ENCODE results near the gene NKAIN4.
"Not testable (repeated sequence)": the region's sequence is repeated elsewhere in the genome, so short reads cannot be mapped to it uniquely, and the experiment has no call there.

The NKAIN4 gene

GRCh38 chr20:63256954-63257353 is 2.7 kb upstream of the NKAIN4 start:
- Mint-ChIP-seq H3K27ac (ENCODE audit: low read depth) (no peak overlapping the region), H3K36me3 (ENCODE audit: insufficient read depth) (no peaks in the 10 kb centered on the region)

DNA sequence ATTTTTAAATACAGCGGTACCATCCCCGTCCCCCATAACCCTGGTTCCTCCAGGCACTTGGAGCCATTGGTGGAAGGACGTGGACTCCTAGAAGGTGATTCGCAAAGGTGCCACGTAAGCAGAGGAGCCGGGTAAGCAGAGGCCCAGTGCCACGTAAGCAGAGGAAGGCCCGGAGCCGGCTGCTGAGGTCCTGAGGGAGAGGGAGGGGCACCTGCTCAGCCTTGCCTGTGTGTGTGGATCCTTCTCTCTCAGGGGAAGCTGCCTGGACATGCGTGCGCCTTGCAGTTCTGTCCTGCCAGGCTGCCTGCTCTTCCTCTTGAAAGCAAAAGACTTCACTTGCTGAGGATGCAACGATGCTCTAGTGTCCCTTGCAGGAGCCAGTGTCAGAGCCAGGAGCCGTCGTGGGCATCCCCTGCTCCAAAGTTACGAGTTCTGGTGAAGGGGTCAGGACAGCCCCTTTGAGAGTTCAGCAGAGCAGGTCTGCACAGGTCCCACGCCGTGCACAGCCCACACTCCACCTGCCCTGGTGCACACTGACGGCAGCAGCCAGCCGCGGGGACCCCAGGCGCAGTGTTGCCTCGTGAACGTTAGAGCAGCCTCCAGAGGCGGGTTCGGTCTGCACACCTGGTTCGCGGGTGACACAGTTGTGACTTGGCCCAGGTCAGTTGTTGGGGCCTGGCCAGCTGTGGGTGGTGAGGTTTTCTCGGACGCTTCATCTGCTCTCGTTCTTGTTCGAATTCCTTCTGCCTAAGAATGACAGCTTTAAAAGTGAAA is 1.9 kb upstream of the NKAIN4 start:
- Mint-ChIP-seq H3K4me3 (no peak overlapping the region), H3K27me3 (peaks cover 56% of the 10 kb centered on the region), H3K9me3 (no peaks in the 10 kb centered on the region), H3K4me1 (peaks cover 8% of the 10 kb centered on the region), H3K36me3 (ENCODE audit: insufficient read depth) (no peaks in the 10 kb centered on the region), H3K27ac (ENCODE audit: low read depth) (no peak overlapping the region)
- no peak for ATAC-seq (replicated peaks; ENCODE audit: extremely low read depth, poor library complexity, severe bottlenecking)
- no peak for DNase-seq (ENCODE audit: low spot score in 2 of 2)

More at GRCh38 chr20:63256954-63257353, 2.7 kb upstream of the NKAIN4 start:
- peaks cover 48% of the 10 kb centered on the region for H3K27me3 Mint-ChIP-seq
- H3K4me1 Mint-ChIP-seq, result peaks cover 8% of the 10 kb centered on the region
- H3K4me3 Mint-ChIP-seq, result no peak overlapping the region
- DNase-seq (ENCODE audit: low spot score in 2 of 2) (no peak), ATAC-seq (replicated peaks; ENCODE audit: extremely low read depth, poor library complexity, severe bottlenecking) (no peak)
- H3K9me3 Mint-ChIP-seq, result no peaks in the 10 kb centered on the region

GRCh38 chr20:63254606-63255384 is 532 bp upstream of the NKAIN4 start:
- no peak for DNase-seq (ENCODE audit: low spot score in 2 of 2)
- Mint-ChIP-seq H3K27me3 (peaks cover 66% of the 10 kb centered on the region), H3K4me1 (peaks cover 8% of the 10 kb centered on the region), H3K9me3 (no peaks in the 10 kb centered on the region), H3K4me3 (peak overlapping the region; percentile 16), H3K36me3 (ENCODE audit: insufficient read depth) (no peaks in the 10 kb centered on the region), H3K27ac (ENCODE audit: low read depth) (peak overlapping the region; percentile 46)
- no peak for ATAC-seq (replicated peaks; ENCODE audit: extremely low read depth, poor library complexity, severe bottlenecking)

GRCh38 chr20:63253438-63254231 is 628 bp downstream of the NKAIN4 start:
- no peak for ATAC-seq (replicated peaks; ENCODE audit: extremely low read depth, poor library complexity, severe bottlenecking)
- Mint-ChIP-seq H3K27ac (ENCODE audit: low read depth) (no peak overlapping the region), H3K4me1 (peaks cover 8% of the 10 kb centered on the region), H3K36me3 (ENCODE audit: insufficient read depth) (no peaks in the 10 kb centered on the region), H3K4me3 (no peak overlapping the region), H3K27me3 (peaks cover 75% of the 10 kb centered on the region), H3K9me3 (no peaks in the 10 kb centered on the region)
- DNase-seq (ENCODE audit: low spot score in 2 of 2), result no peak

- H3K4me1 Mint-ChIP-seq, result peaks cover 8% of the 10 kb centered on the region
- DNase-seq (ENCODE audit: low spot score in 2 of 2) (no peak), ATAC-seq (replicated peaks; ENCODE audit: extremely low read depth, poor library complexity, severe bottlenecking) (no peak)
- no peaks in the 10 kb centered on the region for H3K36me3 Mint-ChIP-seq (ENCODE audit: insufficient read depth)
- peaks cover 80% of the 10 kb centered on the region for H3K27me3 Mint-ChIP-seq
- no peaks in the 10 kb centered on the region for H3K9me3 Mint-ChIP-seq
- H3K4me3 Mint-ChIP-seq, result peak overlapping the region; percentile 25
- H3K27ac Mint-ChIP-seq (ENCODE audit: low read depth), result no peak overlapping the region
These were observed 1.2 kb downstream of the NKAIN4 start for GRCh38 chr20:63253065-63253437.

GRCh38 chr20:63252284-63252711 is 2.0 kb downstream of the NKAIN4 start:
- peaks cover 76% of the 10 kb centered on the region for H3K27me3 Mint-ChIP-seq
- no peak overlapping the region for H3K27ac Mint-ChIP-seq (ENCODE audit: low read depth)

DNA sequence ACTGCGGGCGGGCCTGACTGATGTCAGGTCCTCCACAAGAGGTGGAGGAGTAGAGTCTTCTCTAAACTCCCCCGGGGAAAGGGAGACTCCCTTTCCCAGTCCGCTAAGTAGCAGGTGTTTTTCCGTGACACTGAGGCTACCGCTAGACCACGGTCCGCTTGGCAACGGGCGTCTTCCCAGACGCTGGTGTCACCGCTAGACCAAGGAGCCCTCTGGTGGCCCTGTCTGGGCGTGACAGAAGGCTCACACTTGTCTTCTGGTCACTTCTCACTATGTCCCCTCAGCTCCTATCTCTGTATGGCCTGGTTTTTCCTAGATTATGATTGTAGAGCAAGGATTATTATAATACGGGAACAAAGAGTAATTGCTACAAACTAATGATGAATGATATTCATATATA is 2.9 kb downstream of the NKAIN4 start:
- H3K9me3 Mint-ChIP-seq, result not testable (repeated sequence)

More at GRCh38 chr20:63252284-63252711, 2.0 kb downstream of the NKAIN4 start:
- peaks cover 8% of the 10 kb centered on the region for H3K4me1 Mint-ChIP-seq
- ATAC-seq (replicated peaks; ENCODE audit: extremely low read depth, poor library complexity, severe bottlenecking) (no peak), DNase-seq (ENCODE audit: low spot score in 2 of 2) (no peak)
- H3K4me3 Mint-ChIP-seq, result peak overlapping the region; percentile 25
- H3K36me3 Mint-ChIP-seq (ENCODE audit: insufficient read depth), result peaks cover 2% of the 10 kb centered on the region
- H3K9me3 Mint-ChIP-seq, result no peaks in the 10 kb centered on the region

GRCh38 chr20:63249891-63250290 is 4.4 kb downstream of the NKAIN4 start:
- no peak overlapping the region for H3K27ac Mint-ChIP-seq (ENCODE audit: low read depth)
- peaks cover 8% of the 10 kb centered on the region for H3K4me1 Mint-ChIP-seq
- DNase-seq (ENCODE audit: low spot score in 2 of 2) (no peak), ATAC-seq (replicated peaks; ENCODE audit: extremely low read depth, poor library complexity, severe bottlenecking) (no peak)
- H3K36me3 Mint-ChIP-seq (ENCODE audit: insufficient read depth), result peaks cover 2% of the 10 kb centered on the region
- H3K27me3 Mint-ChIP-seq, result peaks cover 65% of the 10 kb centered on the region
- no peak overlapping the region for H3K4me3 Mint-ChIP-seq
- H3K9me3 Mint-ChIP-seq, result no peaks in the 10 kb centered on the region

More for the DNA sequence above, 2.9 kb downstream of the NKAIN4 start:
- not testable (repeated sequence) for DNase-seq (ENCODE audit: low spot score in 2 of 2); H3K36me3 Mint-ChIP-seq (ENCODE audit: insufficient read depth); ATAC-seq (replicated peaks; ENCODE audit: extremely low read depth, poor library complexity, severe bottlenecking); H3K4me1 Mint-ChIP-seq; H3K27ac Mint-ChIP-seq (ENCODE audit: low read depth); H3K4me3 Mint-ChIP-seq
- H3K27me3 Mint-ChIP-seq, result peaks cover 66% of the 10 kb centered on the region

DNA sequence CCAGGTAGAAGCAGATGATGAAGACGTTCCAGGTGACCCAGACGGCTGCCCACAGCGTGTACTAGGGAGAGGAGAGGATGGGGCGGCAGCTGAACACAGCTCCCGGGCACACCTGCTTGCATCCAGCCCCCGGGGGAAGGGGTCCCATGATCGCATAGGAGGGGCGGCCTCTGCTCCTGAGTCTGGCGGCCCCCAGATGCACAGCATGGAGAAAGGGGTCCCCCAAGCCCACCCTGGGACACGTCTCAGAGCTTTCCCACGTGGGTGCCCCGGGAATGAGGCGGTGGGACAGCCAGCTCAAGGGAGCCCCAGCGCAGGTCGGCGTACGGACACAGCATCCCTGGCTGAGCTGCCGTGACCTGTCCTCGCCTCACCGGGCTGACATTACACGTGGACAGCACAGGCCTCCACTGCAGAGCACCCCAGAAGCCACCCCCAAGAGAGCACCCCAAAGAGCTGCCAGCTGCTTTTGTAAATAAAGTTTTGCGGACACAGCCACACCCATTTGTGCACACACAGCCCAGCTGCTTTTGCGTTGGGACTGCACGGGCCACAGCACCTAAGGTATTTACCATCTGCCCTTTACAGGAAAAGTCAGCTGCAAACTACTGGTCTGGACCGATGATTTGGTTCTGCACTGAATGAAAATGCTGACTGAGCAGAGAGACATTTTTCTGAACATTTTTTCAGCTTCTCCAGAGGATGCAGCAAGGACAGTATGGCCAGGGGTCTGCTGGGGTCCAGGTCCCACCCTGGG is 5.2 kb downstream of the NKAIN4 start:
- ATAC-seq (replicated peaks; ENCODE audit: extremely low read depth, poor library complexity, severe bottlenecking), result no peak
- H3K4me1 Mint-ChIP-seq, result peaks cover 8% of the 10 kb centered on the region
- DNase-seq (ENCODE audit: low spot score in 2 of 2), result no peak
- no peak overlapping the region for H3K4me3 Mint-ChIP-seq
- no peaks in the 10 kb centered on the region for H3K9me3 Mint-ChIP-seq
- H3K27ac Mint-ChIP-seq (ENCODE audit: low read depth), result no peak overlapping the region
- H3K27me3 Mint-ChIP-seq, result peaks cover 62% of the 10 kb centered on the region
- H3K36me3 Mint-ChIP-seq (ENCODE audit: insufficient read depth), result peaks cover 2% of the 10 kb centered on the region

DNA sequence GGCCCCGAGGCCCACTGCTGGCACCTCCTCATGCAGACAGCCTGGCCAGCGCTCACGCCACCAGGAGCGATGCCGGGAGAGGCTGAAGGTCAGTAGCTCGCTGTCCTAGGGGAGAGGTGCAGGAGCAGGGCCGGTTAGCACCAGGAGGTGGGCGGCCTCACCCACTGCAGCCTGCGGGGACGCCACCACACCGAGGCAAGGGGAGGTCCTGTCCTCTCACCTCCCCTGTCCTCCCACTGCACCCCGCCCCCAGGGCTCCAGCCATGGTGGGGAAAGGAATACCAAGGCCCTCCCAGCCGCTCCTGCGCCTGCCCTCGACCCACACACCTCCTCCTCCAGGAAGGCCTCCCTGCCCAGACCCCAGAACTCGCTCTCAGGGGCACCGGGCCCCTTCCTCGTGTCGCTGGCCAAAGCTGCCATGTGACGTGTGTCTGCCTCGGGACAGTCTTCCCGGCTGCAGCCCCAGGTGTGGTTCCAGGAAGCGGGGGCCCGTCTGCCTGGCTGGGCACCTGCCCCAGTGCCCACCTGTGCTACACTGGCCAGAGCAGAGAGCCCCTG is 6.5 kb downstream of the NKAIN4 start:
- Mint-ChIP-seq H3K9me3 (no peaks in the 10 kb centered on the region), H3K36me3 (ENCODE audit: insufficient read depth) (peaks cover 2% of the 10 kb centered on the region), H3K4me1 (peaks cover 3% of the 10 kb centered on the region), H3K27me3 (peaks cover 55% of the 10 kb centered on the region), H3K4me3 (no peak overlapping the region), H3K27ac (ENCODE audit: low read depth) (no peak overlapping the region)
- ATAC-seq (replicated peaks; ENCODE audit: extremely low read depth, poor library complexity, severe bottlenecking) (no peak), DNase-seq (ENCODE audit: low spot score in 2 of 2) (no peak)

- DNase-seq (ENCODE audit: low spot score in 2 of 2), result no peak
- peaks cover 2% of the 10 kb centered on the region for H3K36me3 Mint-ChIP-seq (ENCODE audit: insufficient read depth)
These were observed 7.6 kb downstream of the NKAIN4 start for GRCh38 chr20:63246490-63247288.

More at GRCh38 chr20:63246490-63247288, 7.6 kb downstream of the NKAIN4 start:
- Mint-ChIP-seq H3K27me3 (peaks cover 44% of the 10 kb centered on the region), H3K4me1 (no peaks in the 10 kb centered on the region), H3K9me3 (no peaks in the 10 kb centered on the region), H3K27ac (ENCODE audit: low read depth) (no peak overlapping the region), H3K4me3 (no peak overlapping the region)
- no peak for ATAC-seq (replicated peaks; ENCODE audit: extremely low read depth, poor library complexity, severe bottlenecking)

All from central memory CD8-positive, alpha-beta T cell (primary cell).